MCF 10A (cell line): ENCODE measurements around the gene MAP2K6. TPM values are rescaled to one million over a fixed set of nuclear protein-coding genes. Genes with fewer than 3 reads are reported as not detected.

Source experiments
- BruUV-seq: library from RNA; stranded (reverse); fragments of 400-500 nt; replicated peaks from 2 replicates; lab custom pipeline; 2021; lab: Mats Ljungman, UMichigan
- CTCF ChIA-PET: fragments of 300-600 bp; sonication (Branson Sonifier 250); formaldehyde crosslinking; extraction: SDS; loops from one replicate; lab custom pipeline; 2021; ENCODE audit warnings: antibody characterized with exemption, inconsistent platforms; lab: Yijun Ruan, JAX
- POLR2A ChIA-PET: fragments of 300-600, 350-650 bp; sonication (Branson Sonifier 250); formaldehyde crosslinking; extraction: SDS; loops from one replicate; lab custom pipeline; 2020; ENCODE audit warnings: antibody characterized with exemption, inconsistent platforms; lab: Yijun Ruan, JAX
- DNase-seq: peaks from one replicate; pipeline ENCODE4 v3.0.0-alpha.2; 2018; ENCODE audit not compliant: unreplicated experiment
- H3K27ac Mint-ChIP-seq: one replicate; pipeline ENCODE4 v1.8.0; 2022; ENCODE audit warnings: mild to moderate bottlenecking, low read depth, mixed read lengths; ENCODE audit not compliant: unreplicated experiment
- H3K27me3 Mint-ChIP-seq: one replicate; pipeline ENCODE4 v1.8.0; 2022; ENCODE audit warnings: mixed read lengths; ENCODE audit not compliant: insufficient read depth, unreplicated experiment
- H3K36me3 Mint-ChIP-seq: one replicate; pipeline ENCODE4 v1.8.0; 2022; ENCODE audit warnings: mild to moderate bottlenecking, moderate library complexity, mixed read lengths; ENCODE audit not compliant: insufficient read depth, unreplicated experiment
- H3K4me1 Mint-ChIP-seq: one replicate; pipeline ENCODE4 v1.8.0; 2022; ENCODE audit warnings: mixed read lengths; ENCODE audit not compliant: insufficient read depth, unreplicated experiment
- H3K4me3 Mint-ChIP-seq: one replicate; pipeline ENCODE4 v1.8.0; 2022; ENCODE audit warnings: mild to moderate bottlenecking, moderate library complexity, mixed read lengths; ENCODE audit not compliant: unreplicated experiment
- H3K9me3 Mint-ChIP-seq: one replicate; pipeline ENCODE4 v1.8.0; 2022; ENCODE audit warnings: mixed read lengths; ENCODE audit not compliant: unreplicated experiment
- CTCF ChIP-seq: fragments of 200-600 bp; IDR thresholded peaks from one replicate; pipeline ENCODE4 v1.8.0; 2022; ENCODE audit warnings: antibody characterized with exemption, mild to moderate bottlenecking; ENCODE audit not compliant: unreplicated experiment
- intact Hi-C: fragments of 100-400 bp; cut with micrococcal nuclease; formaldehyde crosslinking; loops from 2 replicates; pipeline ENCODE4 v1.14.1; 2022
- total RNA-seq: library from RNA; stranded (reverse); gene quantifications from 2 replicates; pipeline ENCODE4 v1.2.3, GENCODE V29; 2022

MAP2K6 gene
- total RNA-seq, 1 experiment from 2014 or later: 0.28 TPM

GRCh38 chr17:69485251-69485661 is 70.8 kb downstream of the MAP2K6 start:
- TF ChIP-seq CTCF: no peak
- no peaks in the 10 kb centered on the region for H3K36me3 Mint-ChIP-seq
- no peak for DNase-seq
- BruUV-seq: no TSS peak
- no peaks in the 10 kb centered on the region for H3K27me3 Mint-ChIP-seq
- intact Hi-C loops: no loop called here
- peaks cover 15% of the 10 kb centered on the region for H3K4me1 Mint-ChIP-seq
- H3K27ac Mint-ChIP-seq: no peak overlapping the region
- no peak overlapping the region for H3K4me3 Mint-ChIP-seq
- POLR2A ChIA-PET: interaction anchor here (0.7 kb wide), 1 partner anchor 158 kb away, joined by 3 read pairs; the partner anchor contains the start of gene ABCA5
- CTCF ChIA-PET: no interaction called here
- H3K9me3 Mint-ChIP-seq: no peaks in the 10 kb centered on the region

GRCh38 chr17:69485901-69486643 is 71.6 kb downstream of the MAP2K6 start:
- no peak for TF ChIP-seq CTCF
- no peaks in the 10 kb centered on the region for H3K9me3 Mint-ChIP-seq
- H3K4me1 Mint-ChIP-seq: peaks cover 7% of the 10 kb centered on the region
- intact Hi-C loops: no loop called here
- POLR2A ChIA-PET: no interaction called here
- H3K4me3 Mint-ChIP-seq: no peak overlapping the region
- H3K36me3 Mint-ChIP-seq: no peaks in the 10 kb centered on the region
- BruUV-seq: no TSS peak
- DNase-seq: peak; percentile 17
- CTCF ChIA-PET: interaction anchor here (0.6 to 0.7 kb wide), 2 partner anchors 74 to 76 kb away, joined by 3 to 4 read pairs; no protein-coding TSS in a partner anchor
- H3K27me3 Mint-ChIP-seq: no peaks in the 10 kb centered on the region
- no peak overlapping the region for H3K27ac Mint-ChIP-seq

GRCh38 chr17:69486779-69487637 is 72.5 kb downstream of the MAP2K6 start:
- H3K4me3 Mint-ChIP-seq: no peak overlapping the region
- ChIA-PET POLR2A (interaction anchor here (0.7 kb wide), 1 partner anchor 152 kb away, joined by 3 read pairs; no protein-coding TSS in a partner anchor), CTCF (interaction anchor here (0.6 to 0.7 kb wide), 2 partner anchors 75 to 77 kb away, joined by 3 to 4 read pairs; no protein-coding TSS in a partner anchor)
- no peaks in the 10 kb centered on the region for H3K36me3 Mint-ChIP-seq
- intact Hi-C loops: no loop called here
- no peaks in the 10 kb centered on the region for H3K27me3 Mint-ChIP-seq
- DNase-seq: no peak
- no peaks in the 10 kb centered on the region for H3K9me3 Mint-ChIP-seq
- no peak overlapping the region for H3K27ac Mint-ChIP-seq
- H3K4me1 Mint-ChIP-seq: peaks cover 3% of the 10 kb centered on the region
- TF ChIP-seq CTCF: no peak
- no TSS peak for BruUV-seq

GRCh38 chr17:69489313-69489712 is 74.8 kb downstream of the MAP2K6 start:
- H3K4me1 Mint-ChIP-seq: peaks cover 14% of the 10 kb centered on the region
- TF ChIP-seq CTCF: no peak
- POLR2A ChIA-PET: interaction anchor here (1.2 kb wide), 1 partner anchor 9 kb away, joined by 6 read pairs; no protein-coding TSS in a partner anchor
- no TSS peak for BruUV-seq
- no peaks in the 10 kb centered on the region for H3K27me3 Mint-ChIP-seq
- H3K9me3 Mint-ChIP-seq: no peaks in the 10 kb centered on the region
- H3K36me3 Mint-ChIP-seq: no peaks in the 10 kb centered on the region
- no peak overlapping the region for H3K4me3 Mint-ChIP-seq
- intact Hi-C loops: no loop called here
- CTCF ChIA-PET: no interaction called here
- H3K27ac Mint-ChIP-seq: no peak overlapping the region
- DNase-seq: no peak
